A549 treated with Mapracorat at 1 μM for 4 hours (cell line): ENCODE data around the gene SFTPB. TPM values are rescaled to one million over a fixed set of nuclear protein-coding genes. Genes with fewer than 3 reads are reported as not detected.

Experiments used
- total RNA-seq: library from RNA; stranded (reverse); fragments of 200-300 nt; extraction: Qiagen RNA extraction; gene quantifications from 5 replicates; pipeline ENCODE4 v1.2.3, GENCODE V29; 2022

Gene SFTPB
- total RNA-seq, result 0.05 to 0.53 TPM (median 0.09 TPM) in 5 replicates

DNA sequence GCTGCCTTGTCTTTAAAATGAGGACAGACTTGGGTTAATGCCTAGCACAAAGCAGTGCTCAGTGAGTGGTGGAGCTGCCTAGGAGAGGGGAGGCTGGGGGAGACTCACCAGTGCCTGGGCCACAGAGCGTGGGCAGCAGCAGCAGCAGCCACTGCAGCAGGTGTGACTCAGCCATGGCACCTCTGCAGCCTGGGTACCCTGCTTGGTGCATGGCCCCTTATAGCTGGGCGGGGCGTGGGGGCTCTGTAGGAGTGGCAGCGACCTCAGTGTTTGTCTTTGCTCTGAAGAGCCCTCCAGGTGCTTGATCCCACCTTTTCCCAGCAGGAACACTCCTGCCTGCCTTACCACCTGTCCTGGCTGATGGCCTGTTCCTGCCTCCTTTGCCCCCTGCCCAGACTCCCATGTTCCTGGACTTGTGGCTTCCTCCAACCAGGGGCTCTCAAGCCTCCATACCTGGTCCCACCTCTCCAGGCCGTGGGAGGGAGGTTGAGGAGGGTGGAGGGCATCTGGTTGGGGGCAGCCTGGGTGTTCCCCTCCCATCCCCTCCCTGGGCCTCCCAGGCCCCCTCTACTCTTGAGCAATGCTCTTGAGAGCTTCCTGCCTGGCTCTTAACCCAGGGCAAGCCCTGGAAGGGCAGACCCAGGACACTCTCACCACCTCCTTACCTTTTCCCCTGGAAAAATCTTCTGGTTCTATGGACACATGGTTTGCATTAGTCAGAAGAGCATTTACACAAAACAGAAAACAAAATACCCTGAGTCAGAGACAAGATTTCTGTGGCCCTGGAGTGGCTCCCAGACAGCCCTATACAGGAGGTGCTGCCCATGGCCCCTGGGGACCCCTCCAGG is at the start of gene SFTPB:
SFTPB (minus strand) TSS at position 191 of the 848 bp plus-strand sequence; CDS start at position 175, 16 bp downstream.

DNA sequence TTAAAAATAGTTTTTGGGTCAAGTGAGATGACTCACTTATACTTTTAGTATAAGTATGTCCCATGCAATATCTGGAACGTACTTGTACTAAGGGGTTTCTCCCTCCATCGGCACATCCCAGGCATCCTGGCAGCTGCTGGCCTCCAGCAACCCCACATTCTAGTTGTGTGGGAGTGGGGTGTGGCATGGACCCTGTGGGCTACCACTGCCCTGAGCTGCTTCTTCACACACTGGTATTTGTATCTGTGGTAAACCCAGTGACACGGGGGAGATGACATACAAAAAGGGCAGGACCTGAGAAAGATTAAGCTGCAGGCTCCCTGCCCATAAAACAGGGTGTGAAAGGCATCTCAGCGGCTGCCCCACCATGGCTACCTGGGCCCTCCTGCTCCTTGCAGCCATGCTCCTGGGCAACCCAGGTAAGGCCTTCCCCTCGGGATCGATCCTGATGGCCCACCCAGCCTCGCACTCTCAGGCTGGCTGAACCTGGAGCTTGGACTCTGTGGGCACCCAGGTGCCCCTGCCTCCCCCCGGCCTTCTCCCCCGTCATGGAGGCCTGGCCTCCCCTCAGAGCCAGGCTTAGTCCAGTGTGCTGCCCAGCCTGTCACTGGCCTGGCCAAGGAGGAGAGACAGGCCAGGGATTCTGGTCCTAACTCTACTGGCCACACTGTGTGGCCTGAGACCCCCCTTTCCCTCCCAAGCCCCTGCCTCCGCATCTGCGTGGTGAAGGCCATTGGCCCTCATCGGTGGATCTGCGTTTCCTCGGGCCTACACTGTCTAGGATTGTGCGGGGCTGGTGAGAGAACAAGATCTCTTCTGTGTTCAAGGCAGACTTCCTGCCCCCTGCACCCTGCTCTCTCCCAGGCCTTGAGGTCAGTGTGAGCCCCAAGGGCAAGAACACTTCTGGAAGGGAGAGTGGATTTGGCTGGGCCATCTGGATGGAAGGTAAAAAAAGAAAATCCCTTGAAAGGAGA is 26.3 kb upstream of the SFTPB start, which contains the start of gene GNLY:
GNLY (plus strand) TSS at position 307 of the 974 bp plus-strand sequence; CDS start at position 368, 61 bp downstream.

DNA sequence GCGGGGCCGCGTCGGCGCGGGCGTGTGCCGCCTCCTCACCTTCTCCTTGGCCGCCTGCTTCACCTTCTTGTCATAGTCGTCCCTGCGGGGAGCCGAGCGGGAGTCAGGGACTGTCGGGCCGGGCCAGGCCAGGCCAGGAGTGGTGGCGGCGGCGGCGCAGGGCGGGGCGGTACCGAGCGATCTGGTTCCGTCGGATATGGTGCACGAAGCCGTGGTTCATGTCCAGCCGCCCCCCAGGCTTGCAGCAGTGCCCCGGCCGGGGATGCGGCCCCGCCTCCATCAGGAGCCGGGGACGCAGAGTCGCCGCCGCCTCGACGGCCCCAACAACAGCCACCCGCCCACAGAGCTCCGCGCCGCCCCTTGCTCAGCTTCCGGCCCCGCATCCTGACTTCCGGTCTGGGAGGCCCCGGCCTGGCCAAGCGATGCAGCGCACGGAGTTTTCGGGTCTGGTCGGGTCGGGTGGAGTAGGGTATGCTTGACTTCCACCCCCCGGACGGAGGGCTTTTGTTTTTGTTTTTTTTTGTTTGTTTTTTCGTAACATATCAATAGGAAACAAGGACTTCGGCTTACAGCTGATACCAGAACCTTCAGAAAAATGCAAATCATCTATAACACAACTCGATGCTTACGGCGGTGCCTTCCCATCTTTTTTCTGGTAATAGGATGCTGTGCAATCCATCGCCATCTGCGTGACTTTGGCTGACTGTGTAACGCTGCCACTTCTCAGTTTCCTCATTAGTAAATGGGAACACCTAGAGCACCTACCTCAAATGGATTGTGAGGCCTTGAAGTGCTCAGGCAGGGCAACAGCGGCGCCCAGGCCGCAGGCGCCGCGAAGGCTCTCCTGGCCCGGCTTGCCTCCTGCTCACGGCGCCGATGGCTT is 56.1 kb downstream of the SFTPB start, which contains the start of gene C2orf68:
C2orf68 (minus strand) TSS at position 362 of the 883 bp plus-strand sequence; CDS start at position 280, 82 bp downstream.

Other genes starting within 250 kb of the SFTPB start
- 0.56 to 1.8 TPM (median 0.92 TPM) in 5 replicates for gene SH2D6, start 249.5 kb downstream of the SFTPB start, total RNA-seq
- gene MAT2A, start 129.0 kb downstream of the SFTPB start, total RNA-seq, result 536 to 569 TPM (median 559 TPM) in 5 replicates
- 34.5 to 45.3 TPM (median 44.6 TPM) in 5 replicates for gene GGCX, start 106.7 kb downstream of the SFTPB start, total RNA-seq
- 15.7 to 19.5 TPM (median 18.1 TPM) in 5 replicates for gene VAMP8, start 90.6 kb downstream of the SFTPB start, total RNA-seq
- 0.22 TPM in 1 of 5 replicates, not detected in the others for gene VAMP5, start 83.8 kb downstream of the SFTPB start, total RNA-seq
- 186 to 196 TPM (median 192 TPM) in 5 replicates for gene RNF181, start 72.5 kb downstream of the SFTPB start, total RNA-seq
- gene TMEM150A, start 65.5 kb downstream of the SFTPB start, total RNA-seq, result 11.9 to 16.0 TPM (median 15.1 TPM) in 5 replicates
- gene C2orf68, start 56.1 kb downstream of the SFTPB start, total RNA-seq, result 21.8 to 28.5 TPM (median 26.7 TPM) in 5 replicates
- gene USP39, start 52.0 kb downstream of the SFTPB start, total RNA-seq, result 69.7 to 72.2 TPM (median 70.4 TPM) in 5 replicates
- 0.23 to 0.30 TPM in 2 of 5 replicates, not detected in the others for gene GNLY, start 26.2 kb upstream of the SFTPB start, total RNA-seq
- 12.7 to 16.8 TPM (median 16.4 TPM) in 5 replicates for gene ATOH8, start 85.8 kb upstream of the SFTPB start, total RNA-seq
- gene ST3GAL5, start 220.8 kb upstream of the SFTPB start, total RNA-seq, result 27.8 to 39.0 TPM (median 34.7 TPM) in 5 replicates